GM12801 (cell line): ENCODE results near the gene LRRC10.

ENCODE experiments used
- TF ChIP-seq, protein P1 (sequence below): IDR thresholded peaks from one replicate; pipeline ENCODE4 v1.5.1; 2011; ENCODE audit warnings: control low read depth; ENCODE audit not compliant: insufficient read length; ENCODE audit errors: extremely low read depth

Gene LRRC10

DNA sequence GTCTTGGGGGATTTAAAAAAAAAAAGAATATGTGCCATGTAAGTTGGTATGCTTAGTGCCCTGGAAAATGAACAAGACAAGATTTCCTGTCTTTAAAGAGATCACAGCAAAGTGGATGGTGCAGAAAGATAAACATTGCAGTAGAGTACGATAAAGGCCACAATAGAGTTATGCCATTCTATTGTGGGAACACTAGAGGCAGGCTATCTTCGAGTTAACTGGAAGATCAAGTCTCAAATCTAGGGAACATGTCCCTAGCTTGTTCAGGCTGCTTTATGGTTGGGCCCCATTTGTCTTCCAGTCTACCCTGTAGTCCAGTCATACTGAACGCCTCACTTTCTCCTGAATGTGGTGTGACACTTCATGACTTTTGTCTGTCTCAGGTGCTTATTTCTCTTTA is 44.1 kb downstream of the LRRC10 start:
- TF ChIP-seq, protein P1, sequence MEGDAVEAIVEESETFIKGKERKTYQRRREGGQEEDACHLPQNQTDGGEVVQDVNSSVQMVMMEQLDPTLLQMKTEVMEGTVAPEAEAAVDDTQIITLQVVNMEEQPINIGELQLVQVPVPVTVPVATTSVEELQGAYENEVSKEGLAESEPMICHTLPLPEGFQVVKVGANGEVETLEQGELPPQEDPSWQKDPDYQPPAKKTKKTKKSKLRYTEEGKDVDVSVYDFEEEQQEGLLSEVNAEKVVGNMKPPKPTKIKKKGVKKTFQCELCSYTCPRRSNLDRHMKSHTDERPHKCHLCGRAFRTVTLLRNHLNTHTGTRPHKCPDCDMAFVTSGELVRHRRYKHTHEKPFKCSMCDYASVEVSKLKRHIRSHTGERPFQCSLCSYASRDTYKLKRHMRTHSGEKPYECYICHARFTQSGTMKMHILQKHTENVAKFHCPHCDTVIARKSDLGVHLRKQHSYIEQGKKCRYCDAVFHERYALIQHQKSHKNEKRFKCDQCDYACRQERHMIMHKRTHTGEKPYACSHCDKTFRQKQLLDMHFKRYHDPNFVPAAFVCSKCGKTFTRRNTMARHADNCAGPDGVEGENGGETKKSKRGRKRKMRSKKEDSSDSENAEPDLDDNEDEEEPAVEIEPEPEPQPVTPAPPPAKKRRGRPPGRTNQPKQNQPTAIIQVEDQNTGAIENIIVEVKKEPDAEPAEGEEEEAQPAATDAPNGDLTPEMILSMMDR, result no peak

DNA sequence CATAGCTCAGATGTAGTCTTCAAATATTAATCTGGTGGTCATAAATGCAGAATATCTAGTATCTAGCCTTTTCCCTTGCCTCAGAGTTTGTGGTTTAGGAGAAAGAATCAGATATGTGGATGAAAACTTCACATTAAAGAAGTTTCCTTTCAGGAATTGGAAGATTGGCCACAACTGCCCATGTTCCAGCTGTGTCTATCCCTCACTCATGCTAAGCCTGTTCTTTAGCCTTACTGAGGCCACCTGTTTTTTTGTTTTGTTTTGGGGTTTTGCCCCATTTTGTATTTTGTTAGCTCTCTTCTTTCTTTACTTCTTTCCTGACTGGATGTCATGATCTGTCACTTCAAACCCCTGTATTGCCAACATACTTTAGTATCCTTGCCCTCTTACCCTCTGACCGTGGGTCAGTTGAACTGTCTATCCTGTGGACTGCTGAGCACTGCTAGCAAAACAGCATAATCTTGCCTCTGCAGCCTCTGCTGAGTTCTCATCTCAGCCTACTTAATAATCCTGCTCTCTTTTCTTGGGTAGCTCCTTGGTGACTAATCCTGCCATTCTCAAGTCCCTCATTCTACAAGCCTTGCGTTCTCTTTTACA is 47.4 kb downstream of the LRRC10 start:
- TF ChIP-seq, protein P1, result no peak
